Jurkat, Clone E6-1 (cell line): Measurements from ENCODE around the gene LRRTM3.

Experiments used
- DNase-seq: peaks from one replicate; pipeline ENCODE4 v3.0.0-alpha.2; 2011; ENCODE audit warnings: low read depth, low spot score
- H3K4me3 ChIP-seq: 2 replicates; pipeline ENCODE4 v1.5.1; 2011; ENCODE audit warnings: mild to moderate bottlenecking, low read length, control low read depth, moderate library complexity

LRRTM3 gene

DNA sequence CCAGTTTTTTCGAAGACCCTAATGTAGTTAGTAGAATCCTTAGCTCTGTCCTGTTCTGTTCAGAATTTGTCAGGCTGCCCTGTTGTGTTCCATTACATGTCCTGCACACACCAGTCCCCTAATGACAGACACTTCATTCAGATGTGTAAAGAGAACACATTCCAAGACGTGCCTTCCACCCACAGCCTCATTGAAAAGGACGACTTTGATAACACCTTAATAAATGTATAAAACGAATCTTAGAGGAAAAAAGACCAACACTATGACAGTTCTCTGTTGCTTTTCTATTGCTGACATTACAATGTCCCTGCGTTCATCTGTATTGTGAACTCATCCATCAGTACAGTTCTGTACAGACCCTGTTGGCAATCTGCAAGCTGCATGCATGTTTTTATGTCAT lies 3.5 kb downstream of the LRRTM3 start:
- no peak overlapping the region for H3K4me3 ChIP-seq
- DNase-seq, result no peak

GRCh38 chr10:66931340-66931948 lies 5.6 kb downstream of the LRRTM3 start:
- DNase-seq, result peak; percentile 59
- H3K4me3 ChIP-seq, result no peak overlapping the region

- no peak overlapping the region for H3K4me3 ChIP-seq
- DNase-seq, result no peak
Observed at GRCh38 chr10:66931949-66932343, 6.1 kb downstream of the LRRTM3 start.

- H3K4me3 ChIP-seq, result no peak overlapping the region
- DNase-seq, result no peak
Observed at GRCh38 chr10:66934711-66935110, 8.9 kb downstream of the LRRTM3 start.

DNA sequence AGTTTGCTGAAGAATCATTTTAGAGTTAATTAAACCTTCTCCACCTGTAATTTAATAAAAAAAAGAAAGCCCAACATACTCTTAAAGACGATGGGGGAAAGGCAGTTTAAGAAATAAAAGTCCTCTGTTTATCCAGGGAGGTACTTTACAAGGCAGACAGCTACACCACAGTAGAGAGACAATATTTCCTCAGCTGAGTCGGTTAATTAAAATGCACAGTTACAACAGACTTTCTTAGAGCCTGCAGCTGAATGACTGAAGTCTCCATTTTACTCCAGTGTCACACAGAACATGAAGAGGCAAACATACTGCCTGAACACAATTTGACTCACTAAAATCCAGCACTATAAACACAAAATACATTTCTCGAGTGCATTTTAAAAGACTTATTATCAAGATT lies 15.1 kb downstream of the LRRTM3 start:
- no peak for DNase-seq
- no peak overlapping the region for H3K4me3 ChIP-seq

GRCh38 chr10:66941491-66941890 lies 15.7 kb downstream of the LRRTM3 start:
- no peak for DNase-seq
- H3K4me3 ChIP-seq, result no peak overlapping the region

- H3K4me3 ChIP-seq, result no peak overlapping the region
- DNase-seq, result no peak
Observed at GRCh38 chr10:66942407-66942806, 16.6 kb downstream of the LRRTM3 start.

DNA sequence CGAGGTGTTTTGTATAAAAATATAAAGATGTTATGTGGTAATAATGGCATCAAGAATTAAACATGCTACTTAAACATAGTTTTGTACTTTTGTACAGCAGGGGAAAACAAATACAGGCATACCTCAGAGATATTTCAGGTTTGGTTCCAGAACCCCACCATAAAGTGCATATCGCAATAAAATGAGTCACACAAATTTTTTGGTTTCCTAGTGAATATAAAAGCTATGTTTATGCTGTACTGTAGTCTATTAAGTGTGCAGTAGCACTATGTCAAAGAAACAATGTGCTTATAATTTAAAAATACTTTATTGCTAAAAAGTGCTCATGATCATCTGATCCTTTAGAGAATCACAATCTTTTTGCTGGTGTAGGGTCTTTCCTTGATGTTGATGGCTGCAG lies 17.8 kb downstream of the LRRTM3 start:
- no peak overlapping the region for H3K4me3 ChIP-seq
- no peak for DNase-seq

- DNase-seq, result no peak
- no peak overlapping the region for H3K4me3 ChIP-seq
Observed at GRCh38 chr10:66951896-66952295, 26.1 kb downstream of the LRRTM3 start.

- H3K4me3 ChIP-seq, result no peak overlapping the region
Observed at GRCh38 chr10:66958466-66958865, 32.6 kb downstream of the LRRTM3 start.

GRCh38 chr10:66964946-66965345 lies 39.1 kb downstream of the LRRTM3 start:
- no peak for DNase-seq
- H3K4me3 ChIP-seq, result no peak overlapping the region

More at GRCh38 chr10:66958466-66958865, 32.6 kb downstream of the LRRTM3 start:
- DNase-seq, result no peak

- DNase-seq, result no peak
- no peak overlapping the region for H3K4me3 ChIP-seq
Observed at GRCh38 chr10:66980246-66980815, 54.5 kb downstream of the LRRTM3 start.

DNA sequence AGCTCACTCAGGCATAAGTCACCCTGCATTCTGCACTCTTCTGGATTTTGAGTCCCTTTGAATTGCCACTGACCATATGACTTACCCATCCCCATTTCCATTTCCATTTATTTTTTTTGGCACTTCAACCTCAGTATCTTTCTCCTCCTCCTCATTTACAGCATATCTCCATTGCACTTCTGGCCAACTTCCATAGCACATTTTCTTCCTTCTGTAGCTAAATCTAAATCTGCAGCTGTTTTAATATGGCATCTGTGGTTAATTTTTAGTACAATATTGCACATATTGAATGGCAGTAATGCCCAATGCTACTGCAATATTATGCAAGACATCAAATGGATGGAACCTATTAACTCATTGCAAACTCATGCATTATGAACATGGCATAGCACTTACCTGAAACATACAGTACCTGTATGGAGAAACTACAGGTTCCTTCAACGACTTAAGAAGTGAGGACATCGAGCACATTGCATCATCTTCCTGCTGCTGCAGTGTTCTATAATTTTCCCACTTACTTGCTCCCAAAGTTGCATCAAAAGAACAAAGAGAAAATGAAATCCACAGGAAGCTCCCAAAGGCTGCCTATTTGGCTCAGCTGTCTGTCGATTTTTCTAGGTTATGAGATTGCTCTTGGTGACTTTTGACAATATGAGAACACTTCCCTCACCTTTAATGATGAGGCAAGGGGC lies 55.7 kb downstream of the LRRTM3 start:
- no peak overlapping the region for H3K4me3 ChIP-seq
- no peak for DNase-seq

DNA sequence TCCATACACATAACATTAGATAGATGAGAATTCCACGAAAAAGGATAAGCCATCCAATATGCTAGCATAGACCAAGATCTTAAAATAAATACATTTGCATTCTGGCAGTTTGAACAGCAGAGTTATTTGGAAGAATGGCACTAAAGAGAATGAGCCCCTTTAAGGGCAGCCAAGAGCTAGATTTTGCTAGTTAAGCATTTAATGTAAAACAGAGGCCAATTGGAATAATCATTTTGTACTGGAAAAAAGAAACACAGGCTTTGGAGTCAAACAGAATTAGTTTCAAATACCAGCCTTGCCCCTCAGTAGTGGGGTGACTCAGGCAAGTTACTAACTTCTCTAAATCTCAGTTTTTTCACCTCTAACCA lies 56.2 kb downstream of the LRRTM3 start:
- no peak overlapping the region for H3K4me3 ChIP-seq
- no peak for DNase-seq

- DNase-seq, result no peak
Observed at GRCh38 chr10:66982792-66983474, 57.1 kb downstream of the LRRTM3 start.

GRCh38 chr10:66983475-66983818 lies 57.6 kb downstream of the LRRTM3 start:
- DNase-seq, result no peak

More at GRCh38 chr10:66982792-66983474, 57.1 kb downstream of the LRRTM3 start:
- H3K4me3 ChIP-seq, result no peak overlapping the region

GRCh38 chr10:66990143-66990830 lies 64.5 kb downstream of the LRRTM3 start:
- no peak overlapping the region for H3K4me3 ChIP-seq

More at GRCh38 chr10:66983475-66983818, 57.6 kb downstream of the LRRTM3 start:
- H3K4me3 ChIP-seq, result no peak overlapping the region

GRCh38 chr10:66996996-66997395 lies 71.2 kb downstream of the LRRTM3 start:
- H3K4me3 ChIP-seq, result no peak overlapping the region

More at GRCh38 chr10:66990143-66990830, 64.5 kb downstream of the LRRTM3 start:
- DNase-seq, result no peak

DNA sequence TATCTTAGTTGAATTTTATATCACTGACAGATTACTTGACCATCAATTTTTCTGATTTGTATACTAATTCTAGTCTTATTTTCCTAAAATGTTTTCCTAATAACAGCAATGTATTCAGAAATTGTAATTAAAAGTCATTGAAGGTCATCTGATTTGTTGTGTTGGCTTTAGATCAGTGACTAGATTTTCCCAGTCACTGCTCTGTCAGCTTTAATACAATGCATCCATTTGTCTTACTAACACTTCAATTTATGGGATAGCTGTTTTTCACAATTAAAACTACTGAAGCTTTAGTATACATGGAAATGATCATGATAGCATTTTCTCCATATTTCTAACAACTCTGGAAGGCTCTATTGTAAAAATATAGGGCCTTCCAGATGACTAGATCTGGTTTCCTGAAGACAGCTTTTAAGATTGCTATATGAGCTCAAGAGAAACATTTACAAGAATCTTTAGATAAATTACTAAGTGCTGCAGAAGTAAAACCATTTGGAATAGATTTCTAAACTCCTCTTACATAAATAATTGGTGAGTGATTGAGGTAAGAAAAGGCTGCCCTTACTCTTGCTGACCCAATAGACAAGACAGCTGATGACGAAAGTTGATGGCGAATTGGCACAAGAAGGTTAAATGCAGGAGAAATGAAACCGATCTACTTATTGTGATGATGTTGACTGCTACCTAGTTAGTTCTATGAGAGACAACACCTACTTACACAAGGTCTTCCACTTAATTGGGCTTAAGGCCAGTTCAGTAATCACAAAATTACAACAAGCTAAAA lies 74.1 kb downstream of the LRRTM3 start:
- DNase-seq, result no peak

More at GRCh38 chr10:66996996-66997395, 71.2 kb downstream of the LRRTM3 start:
- no peak for DNase-seq

More for the DNA sequence above, 74.1 kb downstream of the LRRTM3 start:
- no peak overlapping the region for H3K4me3 ChIP-seq
